ENCODE measurements around the gene MAD1L1. TPM values are rescaled to one million over a fixed set of nuclear protein-coding genes. Genes with fewer than 3 reads are reported as not detected.

Gene MAD1L1
- total RNA-seq, 1 experiment from 2014 or later, result 50.8 TPM

DNA sequence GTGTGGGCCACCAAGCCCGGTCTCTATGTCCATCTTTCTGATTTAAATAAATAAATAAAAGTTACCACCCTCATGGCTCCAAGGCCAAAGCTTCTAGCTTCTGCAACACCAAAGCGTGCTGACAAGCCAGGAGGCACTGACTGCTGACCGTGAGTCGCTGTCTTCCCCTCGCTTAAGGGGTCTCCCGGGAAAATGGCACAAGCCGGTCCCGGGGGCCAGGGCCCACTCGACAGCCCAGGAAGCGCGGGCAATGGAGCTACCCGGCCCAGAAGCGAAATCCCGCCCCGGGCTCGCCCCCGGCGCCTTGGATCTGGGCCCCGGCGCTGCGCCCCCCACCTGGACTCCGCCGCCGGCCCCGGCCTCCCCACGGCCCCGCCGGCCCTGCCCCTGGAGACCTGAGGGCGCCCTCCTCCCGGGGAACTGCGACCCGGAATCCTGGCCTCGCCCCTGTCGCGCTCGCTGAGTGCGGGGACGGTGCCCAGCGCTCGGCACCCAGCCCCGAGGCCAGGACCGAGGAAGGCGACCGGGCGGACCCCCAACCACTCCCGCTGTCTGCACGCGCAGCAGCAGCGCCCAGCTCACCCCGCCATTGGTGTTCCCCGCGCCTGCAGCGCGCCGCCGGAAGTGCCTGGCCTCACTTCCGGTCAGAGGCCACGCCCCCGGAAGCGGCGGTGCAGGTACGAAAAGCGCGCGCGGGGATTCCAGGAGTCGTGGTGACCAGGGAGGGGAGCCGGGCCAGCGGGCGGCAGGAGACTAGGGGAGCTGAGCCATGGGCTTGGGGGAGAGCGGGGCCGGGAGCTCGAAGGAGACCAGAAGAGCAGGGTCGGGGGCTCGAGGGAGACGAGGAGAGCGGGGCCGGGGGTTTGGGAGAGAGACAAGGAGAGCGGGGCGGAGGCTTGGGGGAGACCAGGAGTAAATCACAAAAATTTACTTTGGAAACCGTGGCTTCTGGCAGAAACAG lies 9.1 kb upstream of the MAD1L1 start, which contains the start of the genes MRM2 and NUDT1:
TSS of gene MRM2 (minus strand) at position 626 of the 961 bp plus-strand sequence. CDS start at position 590, 36 bp downstream.
TSS of gene NUDT1 (plus strand) at position 647 of the 961 bp plus-strand sequence. CDS start 2,349 bp downstream, outside the sequence.
- Histone ChIP-seq H3K4me1 (replicated peaks; ENCODE audit: insufficient read depth) (peaks cover 26% of the 10 kb centered on the region), H2AFZ (peak within 1 kb of the TSS; percentile 94), H3K4me2 (peak within 1 kb of the TSS; percentile 99), H4K20me1 (ENCODE audit: insufficient read depth) (no peaks in the 10 kb centered on the region), H3K36me3 (ENCODE audit: low read depth) (peaks cover 15% of the 10 kb centered on the region), H3K79me2 (ENCODE audit: low read depth) (peaks cover 31% of the 10 kb centered on the region), H3F3A (ENCODE audit: insufficient read depth, low read depth) (peaks cover 17% of the 10 kb centered on the region; the same call in 1 of the 2 replicates), H3K9me2 (ENCODE audit: insufficient read depth) (no peaks in the 10 kb centered on the region), H3K4me3 (peak within 1 kb of the TSS; percentile 94), H3K27me3 (ENCODE audit: insufficient read depth, low read depth) (no peaks in the 10 kb centered on the region), H3K27ac (peak within 1 kb of the TSS; percentile 20; the same call in 1 of the 2 replicates), H3K9me3 (ENCODE audit: insufficient read depth, low read depth) (no peaks in the 10 kb centered on the region)
- TF ChIP-seq EZH2 (IDR thresholded peaks at IDR 0.05; ENCODE audit: low read depth) (no peak), CTCF (conservative IDR thresholded peaks at IDR 0.05) (no peak)
- ChIA-PET CTCF (interaction anchor here (0.6 to 1.2 kb wide), 2 partner anchors 14 to 28 kb away, joined by 3 to 4 read pairs; no protein-coding TSS in a partner anchor), POLR2A (ENCODE audit: unreplicated experiment) (interaction anchor here (0.5 to 1.0 kb wide), 6 partner anchors 9 to 670 kb away, joined by 4 to 19 read pairs (median 6); partner anchors contain the start of gene MAD1L1)
- DNase-seq, result peak; percentile 83 to 93
- intact Hi-C loops (cut with micrococcal nuclease; ENCODE audit: unreplicated experiment), result loop anchor here (1.0 to 10.0 kb wide), 3 partner anchors 17 to 677 kb away; no protein-coding TSS in a partner anchor
- BruUV-seq (replicated peaks), result no TSS peak

DNA sequence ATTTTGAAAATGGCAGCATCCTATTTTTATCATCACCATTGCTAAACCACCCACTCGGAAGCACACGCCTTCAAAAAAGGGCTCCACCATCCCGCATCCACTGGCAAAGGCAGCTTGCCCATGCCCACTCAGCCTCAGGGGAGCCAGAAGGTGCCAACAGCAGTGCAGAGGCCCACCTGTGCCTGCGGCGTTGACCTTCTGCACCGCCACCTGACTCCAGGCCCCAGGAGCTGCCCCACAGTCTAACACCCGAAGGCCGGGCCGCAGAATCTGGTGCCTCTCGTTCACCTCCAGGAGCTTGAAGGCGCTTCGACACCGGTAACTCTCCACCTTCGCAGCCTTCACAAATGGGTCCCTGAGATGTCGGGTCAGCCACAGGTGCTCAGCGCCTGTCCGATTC lies 6.5 kb upstream of the MAD1L1 start:
- ChIA-PET POLR2A (ENCODE audit: unreplicated experiment) (no interaction called here), CTCF (no interaction called here)
- H3K36me3 ChIP-seq (ENCODE audit: low read depth), result peaks cover 22% of the 10 kb centered on the region
- no peaks in the 10 kb centered on the region for H3K9me2 ChIP-seq (ENCODE audit: insufficient read depth)
- no peak overlapping the region for H3K4me2 ChIP-seq
- no peak overlapping the region for H3K4me3 ChIP-seq
- H3K4me1 ChIP-seq (replicated peaks; ENCODE audit: insufficient read depth), result peaks cover 26% of the 10 kb centered on the region
- no peak overlapping the region for H3K27ac ChIP-seq
- TF ChIP-seq EZH2 (IDR thresholded peaks at IDR 0.05; ENCODE audit: low read depth), result no peak
- TF ChIP-seq CTCF (conservative IDR thresholded peaks at IDR 0.05), result no peak
- DNase-seq, result no peak
- no peaks in the 10 kb centered on the region for H4K20me1 ChIP-seq (ENCODE audit: insufficient read depth)
- H3K9me3 ChIP-seq (ENCODE audit: insufficient read depth, low read depth), result no peaks in the 10 kb centered on the region
- no peaks in the 10 kb centered on the region for H3K27me3 ChIP-seq (ENCODE audit: insufficient read depth, low read depth)
- no TSS peak for BruUV-seq (replicated peaks)
- peaks cover 37% of the 10 kb centered on the region for H3F3A ChIP-seq (ENCODE audit: insufficient read depth, low read depth)
- no peak overlapping the region for H2AFZ ChIP-seq
- intact Hi-C loops (cut with micrococcal nuclease; ENCODE audit: unreplicated experiment), result no loop called here
- H3K79me2 ChIP-seq (ENCODE audit: low read depth), result peaks cover 31% of the 10 kb centered on the region

- Histone ChIP-seq H4K20me1 (ENCODE audit: insufficient read depth) (no peaks in the 10 kb centered on the region), H3K79me2 (ENCODE audit: low read depth) (peaks cover 31% of the 10 kb centered on the region), H2AFZ (no peak overlapping the region), H3K9me3 (ENCODE audit: insufficient read depth, low read depth) (no peaks in the 10 kb centered on the region), H3K4me3 (no peak overlapping the region), H3K36me3 (ENCODE audit: low read depth) (peaks cover 22% of the 10 kb centered on the region), H3K9me2 (ENCODE audit: insufficient read depth) (no peaks in the 10 kb centered on the region), H3K27me3 (ENCODE audit: insufficient read depth, low read depth) (no peaks in the 10 kb centered on the region), H3K27ac (no peak overlapping the region), H3F3A (ENCODE audit: insufficient read depth, low read depth) (peaks cover 39% of the 10 kb centered on the region), H3K4me2 (no peak overlapping the region), H3K4me1 (replicated peaks; ENCODE audit: insufficient read depth) (peaks cover 17% of the 10 kb centered on the region)
- ChIA-PET CTCF (interaction anchor here (0.6 kb wide), 1 partner anchor 354 kb away, joined by 5 read pairs; no protein-coding TSS in a partner anchor), POLR2A (ENCODE audit: unreplicated experiment) (no interaction called here)
- DNase-seq, result no peak
- BruUV-seq (replicated peaks), result no TSS peak
- TF ChIP-seq EZH2 (IDR thresholded peaks at IDR 0.05; ENCODE audit: low read depth), result no peak
- TF ChIP-seq CTCF (conservative IDR thresholded peaks at IDR 0.05), result no peak
- intact Hi-C loops (cut with micrococcal nuclease; ENCODE audit: unreplicated experiment), result no loop called here
Measured at GRCh38 chr7:2237109-2237602, 4.4 kb upstream of the MAD1L1 start.

Data from PC-9 (cell line).